HepG2 (cell line): ENCODE data around the gene EIF4G3.

Experiments
- CTCF ChIP-seq: sonication (generic); formaldehyde crosslinking; IDR thresholded peaks from 2 replicates; pipeline ENCODE4 v1.5.0; 2020; ENCODE audit warnings: mild to moderate bottlenecking, missing genetic modification reagents, moderate library complexity
- FOXA3 ChIP-seq: IDR thresholded peaks from 2 replicates; pipeline ENCODE4 v1.6.1; 2016; ENCODE audit warnings: missing genetic modification reagents, missing compliant biosample characterization
- HDAC6 ChIP-seq: fragments of 200-600 bp; sonication (generic); IDR thresholded peaks from 2 replicates; pipeline ENCODE4 v1.7.0; 2017; ENCODE audit warnings: mild to moderate bottlenecking, antibody characterized with exemption, low read length, low read depth
- PCBP2 ChIP-seq: fragments of 200-400 bp; formaldehyde crosslinking; optimal IDR thresholded peaks from 2 replicates; pipeline ENCODE3; 2018; ENCODE audit warnings: low read length, low read depth; ENCODE audit not compliant: poor library complexity, severe bottlenecking
- POLR2AphosphoS2 ChIP-seq: IDR thresholded peaks from 2 replicates; pipeline ENCODE4 v1.6.1; 2011; ENCODE audit warnings: low read depth, low read length, improper control_type of control experiment
- SETDB1 ChIP-seq: sonication (generic); formaldehyde crosslinking; IDR thresholded peaks from 2 replicates; pipeline ENCODE4 v1.5.1; 2020; ENCODE audit warnings: missing genetic modification reagents, mild to moderate bottlenecking, borderline replicate concordance
- ZNF687 ChIP-seq: sonication (generic); formaldehyde crosslinking; IDR thresholded peaks from 2 replicates; pipeline ENCODE4 v1.5.1; 2020; ENCODE audit warnings: mild to moderate bottlenecking, missing genetic modification reagents, moderate library complexity

- TF ChIP-seq HDAC6 (no peak), CTCF (CRISPR knock-in tag) (no peak), FOXA3 (CRISPR knock-in tag) (no peak), PCBP2 (no peak), ZNF687 (CRISPR knock-in tag) (no peak), POLR2AphosphoS2 (no peak), SETDB1 (no peak)
Observed at GRCh38 chr1:21065851-21066250, 110.8 kb downstream of the EIF4G3 start.
